ENCODE results near the gene MGRN1.

MGRN1 gene

DNA sequence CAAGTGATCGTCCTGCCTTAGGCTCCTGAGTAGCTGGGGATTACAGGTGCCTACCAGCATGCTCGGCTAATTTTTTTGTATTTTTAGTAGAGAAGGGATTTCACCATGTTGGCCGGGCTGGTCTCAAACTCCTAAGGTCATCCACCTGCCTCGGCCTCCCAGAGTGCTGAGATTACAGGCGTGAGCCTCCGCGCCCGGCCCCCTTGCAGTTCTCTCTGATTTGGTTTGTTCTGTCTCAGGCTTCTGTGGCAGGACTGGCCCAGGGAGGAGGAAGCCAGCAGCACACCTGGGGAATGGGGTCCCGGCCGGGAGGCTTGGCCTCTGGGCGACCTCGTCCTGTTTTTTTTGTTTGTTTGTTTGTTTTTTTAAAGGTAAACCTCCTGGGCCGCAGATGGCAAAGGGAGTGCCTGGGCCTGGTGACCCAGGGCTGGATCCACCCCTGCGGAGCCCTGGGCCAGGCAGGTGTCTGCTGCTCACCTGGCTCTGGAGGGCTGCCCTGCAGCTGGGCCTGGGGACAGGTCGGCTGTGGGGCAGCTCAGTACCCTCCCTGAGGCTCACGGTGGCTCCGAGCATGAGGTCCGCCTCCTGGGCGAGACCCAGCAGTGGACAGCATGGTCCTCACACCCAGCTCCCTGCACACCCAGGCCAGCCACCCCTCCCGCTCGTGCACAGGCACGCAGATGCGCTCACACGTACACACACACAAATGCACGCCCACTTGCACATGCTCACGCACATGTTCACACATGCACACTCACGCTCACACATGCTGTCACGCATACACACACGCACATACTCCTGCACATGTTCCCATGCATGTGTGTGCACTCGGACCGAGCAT lies 65.5 kb downstream of the MGRN1 start:
- no peak for DNase-seq

- DNase-seq = no peak
Observed at GRCh38 chr16:4690946-4691665, 66.5 kb downstream of the MGRN1 start.

- DNase-seq = no peak
Observed at GRCh38 chr16:4691666-4692412, 67.2 kb downstream of the MGRN1 start.

DNA sequence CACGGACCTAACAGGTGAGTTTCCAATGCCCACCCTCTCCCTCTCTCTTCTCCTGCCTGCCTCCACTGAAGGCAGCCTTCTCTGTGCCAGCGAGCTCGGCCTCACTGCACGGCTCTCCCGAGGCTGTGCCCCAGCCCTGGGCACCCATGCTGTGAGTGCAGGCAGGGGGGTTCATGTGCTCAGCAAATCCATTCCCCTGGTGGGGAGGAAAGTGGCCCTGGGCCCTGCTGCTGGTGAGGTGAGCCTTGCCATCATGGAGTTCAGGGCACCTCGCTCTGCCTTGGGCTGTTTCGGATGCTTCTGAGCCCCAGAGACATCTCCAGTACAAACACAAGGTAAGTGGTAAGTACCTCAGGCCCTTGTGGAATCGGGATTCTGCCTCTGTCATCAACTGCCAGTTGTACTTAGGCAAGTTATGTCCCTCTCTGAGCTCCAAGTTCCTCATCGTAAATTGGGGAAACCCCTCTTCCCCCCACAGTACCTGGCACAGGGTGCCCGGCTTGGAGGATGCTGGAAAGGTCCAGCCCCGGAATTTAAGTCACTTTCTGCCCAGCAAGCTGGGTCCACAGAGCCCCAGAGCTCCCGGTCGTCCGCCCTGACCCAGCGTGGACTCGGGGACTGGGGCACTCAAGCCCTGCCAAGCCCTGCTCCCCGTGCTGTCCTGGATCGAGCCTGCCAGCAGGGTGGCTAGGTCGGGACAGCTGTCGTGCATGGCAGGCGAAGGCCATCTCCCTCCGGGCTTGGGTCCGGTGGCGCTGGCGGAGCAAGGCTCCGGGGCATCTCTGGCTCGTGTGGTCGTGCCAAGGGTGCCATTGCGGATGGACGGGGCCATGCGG lies 68.1 kb downstream of the MGRN1 start:
- no peak for DNase-seq

GRCh38 chr16:4693296-4693955 lies 68.8 kb downstream of the MGRN1 start, which contains the start of gene NUDT16L1:
Gene NUDT16L1, plus strand, starts transcription at chr16:4693562. Its CDS starts 165 bp downstream, at chr16:4693727.
- DNase-seq = peak; percentile 82

DNA sequence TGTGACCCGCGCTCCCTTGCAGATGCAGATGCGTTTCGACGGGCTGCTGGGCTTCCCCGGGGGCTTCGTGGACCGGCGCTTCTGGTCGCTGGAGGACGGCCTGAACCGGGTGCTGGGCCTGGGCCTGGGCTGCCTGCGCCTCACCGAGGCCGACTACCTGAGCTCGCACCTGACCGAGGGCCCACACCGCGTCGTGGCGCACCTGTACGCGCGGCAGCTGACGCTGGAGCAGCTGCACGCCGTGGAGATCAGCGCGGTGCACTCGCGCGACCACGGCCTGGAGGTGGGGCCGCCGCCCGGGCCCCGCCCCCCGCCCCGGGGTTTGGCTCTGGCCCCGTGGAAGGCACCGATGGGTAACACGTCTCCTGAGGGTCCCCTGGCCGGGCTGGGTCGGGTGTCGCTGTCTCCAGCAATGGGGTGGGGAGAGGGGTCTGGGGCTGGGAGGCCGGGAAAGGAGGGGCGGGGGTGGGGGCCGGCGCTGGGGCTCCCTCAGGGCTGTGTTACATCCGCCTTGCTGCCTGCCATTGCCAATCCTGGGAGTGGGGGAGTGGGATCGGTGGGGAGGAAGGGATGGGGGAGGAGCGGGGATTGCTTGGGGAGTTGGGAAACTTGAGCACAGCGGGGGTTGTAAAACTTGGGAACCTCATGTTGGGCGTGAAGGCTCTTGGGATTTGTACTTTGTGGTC lies 69.5 kb downstream of the MGRN1 start:
- peak; percentile 10 for DNase-seq

DNA sequence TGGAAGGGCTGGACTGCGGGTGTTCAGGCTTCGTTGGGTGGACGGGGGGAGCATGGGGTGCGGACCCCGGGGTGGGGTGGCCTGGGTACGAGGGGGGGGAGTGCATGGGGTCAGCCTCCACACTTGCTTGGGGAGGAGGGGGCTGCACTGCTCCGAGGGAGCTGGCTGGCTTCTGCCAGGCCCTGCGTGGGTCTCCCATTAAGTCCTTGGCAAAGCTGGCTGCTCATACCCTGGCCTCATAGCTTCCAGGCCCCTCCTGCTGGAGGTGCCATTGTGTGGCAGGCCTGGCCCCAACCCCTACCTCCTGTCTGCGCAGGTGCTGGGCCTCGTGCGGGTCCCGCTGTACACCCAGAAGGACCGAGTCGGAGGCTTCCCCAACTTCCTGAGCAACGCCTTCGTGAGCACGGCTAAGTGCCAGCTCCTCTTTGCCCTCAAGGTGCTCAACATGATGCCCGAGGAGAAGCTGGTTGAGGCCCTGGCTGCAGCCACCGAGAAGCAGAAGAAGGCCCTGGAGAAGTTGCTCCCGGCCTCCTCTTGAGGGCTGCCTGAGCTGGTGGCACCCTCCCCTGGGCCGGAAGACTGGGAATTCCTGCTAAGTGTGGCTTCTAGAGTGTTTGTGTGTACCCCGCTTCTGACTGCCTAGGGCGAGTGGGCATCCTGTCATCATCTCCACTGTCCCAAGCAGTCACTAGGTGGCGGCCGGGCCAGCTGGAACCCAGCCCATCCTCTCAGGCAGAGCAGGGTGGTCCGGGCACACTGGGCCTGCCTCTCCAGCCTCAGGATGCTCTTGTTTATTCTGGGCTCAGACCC lies 70.2 kb downstream of the MGRN1 start:
- no peak for DNase-seq

- DNase-seq = no peak
Observed at GRCh38 chr16:4695473-4696171, 71.0 kb downstream of the MGRN1 start.

- no peak for DNase-seq
Observed at GRCh38 chr16:4696172-4696904, 71.7 kb downstream of the MGRN1 start.

GRCh38 chr16:4696905-4697847 lies 72.5 kb downstream of the MGRN1 start:
- DNase-seq = no peak

GRCh38 chr16:4697848-4698291 lies 73.2 kb downstream of the MGRN1 start:
- DNase-seq = no peak

DNA sequence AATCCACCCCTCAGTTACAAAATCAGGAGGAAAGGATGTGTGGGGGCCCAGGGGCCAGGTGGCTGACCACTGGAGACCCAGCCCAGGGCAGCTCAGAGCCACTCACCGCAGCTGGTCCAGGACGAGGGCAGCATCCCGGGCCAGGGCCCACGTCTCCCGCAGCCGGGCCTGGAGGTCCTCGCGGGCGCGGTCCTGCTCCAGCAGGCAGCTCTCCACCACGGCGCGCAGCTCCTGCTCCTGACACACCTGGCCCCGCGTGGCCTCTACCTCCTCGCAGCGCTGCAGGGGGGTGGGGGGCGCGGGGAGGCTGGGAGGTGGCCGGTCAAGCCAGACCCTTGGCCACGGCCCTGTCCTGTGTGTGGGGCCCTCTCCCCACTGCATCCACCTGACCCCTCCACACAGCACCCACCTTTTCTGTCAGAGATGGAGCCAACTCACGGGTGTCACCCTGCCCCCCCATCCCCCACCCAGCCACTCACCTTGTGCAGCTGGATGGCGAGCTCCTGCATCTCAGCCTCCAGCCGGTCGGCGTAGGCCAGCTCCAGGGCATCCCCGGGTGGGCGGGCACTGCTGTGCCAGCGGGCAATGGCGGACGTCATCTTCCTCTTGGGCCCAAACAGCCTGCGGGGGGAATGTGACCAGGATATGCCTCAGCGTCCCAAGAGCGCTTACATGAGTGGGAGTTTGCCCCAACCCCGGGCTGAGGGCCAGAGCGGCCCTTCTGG lies 73.9 kb downstream of the MGRN1 start:
- no peak for DNase-seq

DNA sequence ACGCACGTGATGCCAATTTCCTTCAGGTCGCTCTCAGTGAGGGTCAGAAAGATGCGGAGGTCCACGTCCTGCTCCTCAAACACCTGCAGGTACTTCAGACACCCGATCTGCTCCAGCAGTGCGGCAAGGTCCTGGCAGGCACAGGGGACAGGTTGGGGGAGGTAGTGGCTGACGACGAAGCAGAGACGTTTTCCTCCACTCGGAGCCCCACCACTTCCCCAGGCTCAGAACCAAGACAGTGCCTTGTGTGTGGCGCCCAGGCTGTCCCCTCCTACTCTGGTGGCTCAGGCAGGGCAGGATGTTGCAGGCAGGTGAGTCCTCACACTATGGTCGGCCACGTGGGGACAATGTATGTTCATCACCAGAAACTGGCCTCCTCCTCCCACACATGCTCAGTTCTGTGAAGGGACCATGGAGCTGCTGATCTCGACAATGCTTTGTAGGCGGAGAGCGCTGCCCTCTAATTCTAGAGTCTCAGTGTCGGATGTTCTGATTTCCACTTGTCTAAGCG lies 74.5 kb downstream of the MGRN1 start:
- DNase-seq = no peak

DNA sequence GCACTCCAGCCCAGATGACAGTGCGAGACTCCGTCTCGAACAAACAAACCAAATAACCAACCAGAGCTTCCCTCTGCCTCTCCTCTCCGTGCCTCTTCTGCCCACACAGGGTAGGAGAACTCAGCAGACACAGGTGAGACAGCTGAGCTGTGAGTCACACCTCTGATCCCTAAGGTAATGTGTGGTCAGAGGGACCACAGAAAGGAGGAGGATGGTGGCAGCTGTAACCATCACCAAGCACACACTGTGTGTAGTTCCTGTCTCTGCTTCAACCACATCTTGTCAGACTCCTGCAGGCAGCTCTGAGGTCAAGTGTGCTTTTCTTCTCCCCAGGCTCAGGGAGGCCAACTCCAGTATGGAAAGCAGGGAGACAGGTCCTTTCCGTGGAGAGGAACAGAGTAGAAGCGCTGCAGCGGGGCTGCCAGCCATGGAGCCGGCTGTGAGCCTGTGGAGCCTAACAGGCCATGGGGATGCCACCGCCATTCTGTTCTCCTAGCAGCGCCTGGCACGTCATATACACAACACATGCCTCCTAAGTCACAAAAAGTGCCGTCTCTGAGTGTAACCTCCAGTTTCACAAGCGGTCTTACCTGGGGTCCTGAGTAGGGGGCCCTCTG lies 75.9 kb downstream of the MGRN1 start:
- DNase-seq = no peak

GRCh38 chr16:4700997-4701743 lies 76.5 kb downstream of the MGRN1 start:
- no peak for DNase-seq

All from NCI-H1105 treated with DMSO at 0.1 percent for 48 hours (cell line).